Measurements from ENCODE around the gene WDR72. TPM values are rescaled to one million over a fixed set of nuclear protein-coding genes. Genes with fewer than 3 reads are reported as not detected.

Gene WDR72
- total RNA-seq, 1 donor from 2014 or later, result 0.14 TPM

- Histone ChIP-seq H2AFZ (ENCODE audit: low read depth, low read length) (no peak overlapping the region), H3K27ac (ENCODE audit: low read depth, low read length) (no peak overlapping the region), H3K27me3 (ENCODE audit: insufficient read depth, low read length) (peaks cover 4% of the 10 kb centered on the region), H3K4me3 (ENCODE audit: insufficient read depth, low read depth, low read length) (no peak overlapping the region), H4K20me1 (ENCODE audit: insufficient read depth, low read length) (no peaks in the 10 kb centered on the region), H3K79me2 (ENCODE audit: insufficient read depth, low read length) (no peaks in the 10 kb centered on the region), H3K36me3 (ENCODE audit: insufficient read depth, low read length) (no peaks in the 10 kb centered on the region), H3K9me3 (ENCODE audit: insufficient read depth, low read depth, low read length) (no peaks in the 10 kb centered on the region), H3K4me1 (ENCODE audit: insufficient read depth, low read length) (no peaks in the 10 kb centered on the region), H3K9ac (ENCODE audit: low read length) (no peak overlapping the region), H3K4me2 (ENCODE audit: low read length) (no peak overlapping the region)
- DNase-seq (ENCODE audit: low read depth) (no peak), FAIRE-seq (no peak)
- H3K27ac Mint-ChIP-seq (ENCODE audit: unreplicated experiment), result no peak overlapping the region
- H3K36me3 Mint-ChIP-seq (ENCODE audit: low read depth, unreplicated experiment), result no peaks in the 10 kb centered on the region
- peaks cover 3% of the 10 kb centered on the region for H3K27me3 Mint-ChIP-seq (ENCODE audit: low read depth, unreplicated experiment)
- H3K9me3 Mint-ChIP-seq (ENCODE audit: unreplicated experiment), result peaks cover 1% of the 10 kb centered on the region
- no peak for TF ChIP-seq CTCF (IDR thresholded peaks at IDR 0.05; ENCODE audit: insufficient read depth, low read depth, low read length)
- TF ChIP-seq EZH2 (IDR thresholded peaks at IDR 0.05; ENCODE audit: insufficient read depth, low read length), result no peak
- H3K4me1 Mint-ChIP-seq (ENCODE audit: low read depth, unreplicated experiment), result no peaks in the 10 kb centered on the region
- H3K4me3 Mint-ChIP-seq (ENCODE audit: unreplicated experiment), result no peak overlapping the region
Observed at GRCh38 chr15:53753813-53754212, 5.7 kb downstream of the WDR72 start.

GRCh38 chr15:53752406-53752805 lies 7.1 kb downstream of the WDR72 start:
- H3K79me2 ChIP-seq (ENCODE audit: insufficient read depth, low read length), result no peaks in the 10 kb centered on the region

More at GRCh38 chr15:53752406-53752805, 7.1 kb downstream of the WDR72 start:
- no peak overlapping the region for H3K9ac ChIP-seq (ENCODE audit: low read length)
- Mint-ChIP-seq H3K27ac (ENCODE audit: unreplicated experiment) (no peak overlapping the region), H3K9me3 (ENCODE audit: unreplicated experiment) (peaks cover 1% of the 10 kb centered on the region), H3K4me1 (ENCODE audit: low read depth, unreplicated experiment) (no peaks in the 10 kb centered on the region), H3K36me3 (ENCODE audit: low read depth, unreplicated experiment) (no peaks in the 10 kb centered on the region), H3K4me3 (ENCODE audit: unreplicated experiment) (no peak overlapping the region), H3K27me3 (ENCODE audit: low read depth, unreplicated experiment) (no peaks in the 10 kb centered on the region)
- no peak overlapping the region for H3K4me3 ChIP-seq (ENCODE audit: insufficient read depth, low read depth, low read length)
- TF ChIP-seq EZH2 (IDR thresholded peaks at IDR 0.05; ENCODE audit: insufficient read depth, low read length) (no peak), CTCF (IDR thresholded peaks at IDR 0.05; ENCODE audit: insufficient read depth, low read depth, low read length) (no peak)
- no peaks in the 10 kb centered on the region for H3K9me3 ChIP-seq (ENCODE audit: insufficient read depth, low read depth, low read length)
- no peaks in the 10 kb centered on the region for H3K4me1 ChIP-seq (ENCODE audit: insufficient read depth, low read length)
- H3K27ac ChIP-seq (ENCODE audit: low read depth, low read length), result no peak overlapping the region
- H3K27me3 ChIP-seq (ENCODE audit: insufficient read depth, low read length), result no peaks in the 10 kb centered on the region
- no peaks in the 10 kb centered on the region for H3K36me3 ChIP-seq (ENCODE audit: insufficient read depth, low read length)
- DNase-seq (ENCODE audit: low read depth) (no peak), FAIRE-seq (no peak)
- no peaks in the 10 kb centered on the region for H4K20me1 ChIP-seq (ENCODE audit: insufficient read depth, low read length)
- no peak overlapping the region for H3K4me2 ChIP-seq (ENCODE audit: low read length)
- no peak overlapping the region for H2AFZ ChIP-seq (ENCODE audit: low read depth, low read length)
